ENCODE measurements around the gene PPBP.

Gene PPBP

GRCh38 chr4:73945674-73946449, 42.1 kb downstream of the PPBP start:
- Mint-ChIP-seq H3K27me3 (peaks cover 25% of the 10 kb centered on the region), H3K27ac (no peak overlapping the region), H3K4me3 (no peak overlapping the region)

GRCh38 chr4:73945140-73945539, 42.9 kb downstream of the PPBP start:
- Mint-ChIP-seq H3K4me1 (ENCODE audit: low read depth) (no peaks in the 10 kb centered on the region), H3K36me3 (no peaks in the 10 kb centered on the region), H3K27me3 (peaks cover 25% of the 10 kb centered on the region), H3K27ac (no peak overlapping the region), H3K4me3 (no peak overlapping the region), H3K9me3 (ENCODE audit: low read depth) (no peaks in the 10 kb centered on the region)

More at GRCh38 chr4:73945674-73946449, 42.1 kb downstream of the PPBP start:
- Mint-ChIP-seq H3K4me1 (ENCODE audit: low read depth) (no peaks in the 10 kb centered on the region), H3K9me3 (ENCODE audit: low read depth) (no peaks in the 10 kb centered on the region), H3K36me3 (no peaks in the 10 kb centered on the region)

GRCh38 chr4:73944061-73944875, 43.7 kb downstream of the PPBP start:
- Mint-ChIP-seq H3K27me3 (peaks cover 25% of the 10 kb centered on the region), H3K27ac (no peak overlapping the region), H3K36me3 (no peaks in the 10 kb centered on the region)

GRCh38 chr4:73943555-73943954, 44.4 kb downstream of the PPBP start:
- Mint-ChIP-seq H3K36me3 (no peaks in the 10 kb centered on the region), H3K27me3 (peaks cover 20% of the 10 kb centered on the region)

More at GRCh38 chr4:73944061-73944875, 43.7 kb downstream of the PPBP start:
- no peak overlapping the region for H3K4me3 Mint-ChIP-seq
- H3K4me1 Mint-ChIP-seq (ENCODE audit: low read depth) = no peaks in the 10 kb centered on the region
- no peaks in the 10 kb centered on the region for H3K9me3 Mint-ChIP-seq (ENCODE audit: low read depth)

GRCh38 chr4:73936969-73937368, 51.0 kb downstream of the PPBP start:
- Mint-ChIP-seq H3K36me3 (no peaks in the 10 kb centered on the region), H3K4me1 (ENCODE audit: low read depth) (no peaks in the 10 kb centered on the region), H3K27me3 (no peaks in the 10 kb centered on the region), H3K4me3 (no peak overlapping the region), H3K27ac (no peak overlapping the region), H3K9me3 (ENCODE audit: low read depth) (no peaks in the 10 kb centered on the region)

More at GRCh38 chr4:73943555-73943954, 44.4 kb downstream of the PPBP start:
- Mint-ChIP-seq H3K9me3 (ENCODE audit: low read depth) (no peaks in the 10 kb centered on the region), H3K27ac (no peak overlapping the region), H3K4me3 (no peak overlapping the region), H3K4me1 (ENCODE audit: low read depth) (no peaks in the 10 kb centered on the region)
